Liver (tissue), 9 donors: ENCODE results near the gene RCAN3. TPM values are rescaled to one million over a fixed set of nuclear protein-coding genes. Genes with fewer than 3 reads are reported as not detected.

Source experiments
- DNase-seq: peaks from one replicate; pipeline ENCODE4 v3.0.0-alpha.2; 2017; ENCODE audit warnings: low spot score
- H3K27ac ChIP-seq, 2 donors: one replicate each; pipeline ENCODE4 v1.7.0; 2013; ENCODE audit warnings: inconsistent platforms in 2 of 2, low read length in 2 of 2, control low read depth in 1 of 2, low read depth in 1 of 2, mild to moderate bottlenecking in 1 of 2
- H3K27me3 ChIP-seq, 4 donors: one replicate each; pipeline versions ENCODE4 v1.6.1 to v1.7.0; 2013; ENCODE audit warnings: low read length in 3 of 4, inconsistent platforms in 1 of 4, mild to moderate bottlenecking in 1 of 4, moderate library complexity in 1 of 4; ENCODE audit not compliant: control insufficient read depth in 4 of 4, insufficient read depth in 4 of 4
- H3K36me3 ChIP-seq, 4 donors: one replicate each; pipeline versions ENCODE4 v1.6.1 to v1.7.0; 2013; ENCODE audit warnings: low read length in 3 of 4, mild to moderate bottlenecking in 3 of 4, low read depth in 1 of 4, moderate library complexity in 1 of 4; ENCODE audit not compliant: control insufficient read depth in 4 of 4, insufficient read depth in 3 of 4
- H3K4me1 ChIP-seq, 4 donors: one replicate each; pipeline versions ENCODE4 v1.6.1 to v1.7.0; 2013; ENCODE audit warnings: low read length in 3 of 4, mild to moderate bottlenecking in 3 of 4, moderate library complexity in 1 of 4; ENCODE audit not compliant: control insufficient read depth in 4 of 4, insufficient read depth in 4 of 4
- H3K4me3 ChIP-seq, 3 donors: one replicate each; pipeline versions ENCODE4 v1.6.1 to v1.7.0; 2013; ENCODE audit warnings: low read length in 3 of 3, control low read depth in 1 of 3, low read depth in 1 of 3, mild to moderate bottlenecking in 1 of 3
- H3K9ac ChIP-seq, 2 donors: one replicate each; pipeline ENCODE4 v1.7.0; 2013; ENCODE audit warnings: low read length in 2 of 2, mild to moderate bottlenecking in 2 of 2, moderate library complexity in 2 of 2, control low read depth in 1 of 2, low read depth in 1 of 2
- H3K9me3 ChIP-seq, 4 donors: one replicate each; pipeline versions ENCODE4 v1.6.1 to v1.7.0; 2013; ENCODE audit warnings: low read length in 3 of 4; ENCODE audit not compliant: control insufficient read depth in 4 of 4
- ATF3 ChIP-seq: IDR thresholded peaks from 2 replicates; pipeline ENCODE4 v1.6.1; 2016; ENCODE audit warnings: antibody characterized with exemption
- CTCF ChIP-seq: fragments of 150-350 bp; IDR thresholded peaks from 2 replicates; pipeline ENCODE4 v1.5.1; 2017; ENCODE audit warnings: improper control_type of control experiment, low read depth, low read length; ENCODE audit not compliant: missing input control
- EGR1 ChIP-seq, 2 donors: IDR thresholded peaks; 2 replicates each; pipeline ENCODE4 v1.6.1; 2016 to 2018; ENCODE audit warnings: antibody characterized with exemption in 2 of 2, low read depth in 2 of 2
- FOXA1 ChIP-seq: IDR thresholded peaks from 2 replicates; pipeline ENCODE4 v1.6.1; 2016; ENCODE audit warnings: antibody characterized with exemption
- FOXA2 ChIP-seq: IDR thresholded peaks from 2 replicates; pipeline ENCODE4 v1.6.1; 2016; ENCODE audit warnings: antibody characterized with exemption
- GABPA ChIP-seq, 2 donors: IDR thresholded peaks in 1 of 2; conservative IDR thresholded peaks in 1 of 2; 2 replicates each; pipeline ENCODE4 v1.6.1; 2016; ENCODE audit warnings: antibody characterized with exemption in 2 of 2, mild to moderate bottlenecking in 1 of 2, moderate library complexity in 1 of 2
- HNF4A ChIP-seq, 2 donors: conservative IDR thresholded peaks; 2 replicates each; pipeline ENCODE4 v1.6.1; 2016; ENCODE audit warnings: antibody characterized with exemption in 2 of 2, mild to moderate bottlenecking in 2 of 2
- HNF4G ChIP-seq: IDR thresholded peaks from 2 replicates; pipeline ENCODE4 v1.6.1; 2016; ENCODE audit warnings: antibody characterized with exemption
- JUND ChIP-seq, 2 donors: IDR thresholded peaks; 2 replicates each; pipeline ENCODE4 v1.6.1; 2016; ENCODE audit warnings: antibody characterized with exemption in 2 of 2
- MAX ChIP-seq: IDR thresholded peaks from 2 replicates; pipeline ENCODE4 v1.6.1; 2016; ENCODE audit warnings: antibody characterized with exemption
- NR2F2 ChIP-seq: IDR thresholded peaks from 2 replicates; pipeline ENCODE4 v1.6.1; 2016; ENCODE audit warnings: antibody characterized with exemption
- RAD21 ChIP-seq, 2 donors: IDR thresholded peaks; 2 replicates each; pipeline ENCODE4 v1.6.1; 2016; ENCODE audit warnings: antibody characterized with exemption in 2 of 2, mild to moderate bottlenecking in 2 of 2
- RXRA ChIP-seq, 2 donors: IDR thresholded peaks; 2 replicates each; pipeline ENCODE4 v1.6.1; 2017 to 2018; ENCODE audit warnings: antibody characterized with exemption in 2 of 2, mild to moderate bottlenecking in 1 of 2
- SP1 ChIP-seq: IDR thresholded peaks from 2 replicates; pipeline ENCODE4 v1.6.1; 2018; ENCODE audit warnings: antibody characterized with exemption, mild to moderate bottlenecking
- TAF1 ChIP-seq: conservative IDR thresholded peaks from 2 replicates; pipeline ENCODE4 v1.6.1; 2016; ENCODE audit warnings: antibody characterized with exemption, mild to moderate bottlenecking
- YY1 ChIP-seq: IDR thresholded peaks from 2 replicates; pipeline ENCODE4 v1.6.1; 2016; ENCODE audit warnings: antibody characterized with exemption, mild to moderate bottlenecking
- ZBTB33 ChIP-seq: IDR thresholded peaks from 2 replicates; pipeline ENCODE4 v1.6.1; 2016; ENCODE audit warnings: antibody characterized with exemption
- WGBS: extraction: QIAGEN DNeasy Blood & Tissue Kit; methylation state at CpG from one replicate; pipeline ENCODE4 v1.1.7; 2013; 5-methylcytosine and 5-hydroxymethylcytosine counted together
- polyA plus RNA-seq, 2 donors: library from polyadenylated mRNA; stranded (reverse) in 1 of 2; unstranded in 1 of 2; fragments of 200-250 nt in 1 of 2; fragments of >200 nt in 1 of 2; fragmentation: Nextera tagmentation in 1 of 2; extraction: Ambion mirVana in 1 of 2; gene quantifications; one replicate each; pipeline versions ENCODE4 v1.2.1 to v1.2.3, GENCODE V29; 2013 to 2015
- total RNA-seq, 2 donors: library from RNA; depleted of rRNA; stranded (reverse); fragments of >200 nt; gene quantifications; one replicate each; pipeline ENCODE4 v1.2.3, GENCODE V29; 2014
- TF ChIP-seq, protein P1 (sequence below): IDR thresholded peaks from 2 replicates; pipeline ENCODE4 v1.6.1; 2016; ENCODE audit warnings: antibody characterized with exemption, mild to moderate bottlenecking
- donor health status: healthy.
- donor health status: healthy.
- donor health status: healthy.
- donor health status: healthy.
- donor health status: healthy.

RCAN3 gene
- total and polyA plus RNA-seq, 4 donors, result 0.97 to 3.1 (median 1.2) TPM

- no peak for DNase-seq
- H3K9me3 ChIP-seq, result no peaks in the 10 kb centered on the region
- peaks cover 5 to 41% (median 32%) of the 10 kb centered on the region in 4 donors for H3K4me1 ChIP-seq
- peak overlapping the region in 1 of 2 donors; percentile 20 for H3K9ac ChIP-seq
- TF ChIP-seq JUND (IDR thresholded peaks at IDR 0.05), result no peak
- TF ChIP-seq FOXA2, result no peak
- no peaks in the 10 kb centered on the region for H3K27me3 ChIP-seq
- no peak overlapping the region for H3K4me3 ChIP-seq
- H3K36me3 ChIP-seq, result no peaks in the 10 kb centered on the region
- WGBS, result 74% methylated on average over 13 of the region's 13 CpGs
- H3K27ac ChIP-seq, result peak overlapping the region in 1 of 2 donors; percentile 7
These were observed 48.8 kb downstream of the RCAN3 start for GRCh38 chr1:24551290-24551959.

- Histone ChIP-seq H3K9me3 (no peaks in the 10 kb centered on the region), H3K4me1 (peaks cover 5 to 42% (median 32%) of the 10 kb centered on the region in 4 donors), H3K4me3 (no peak overlapping the region), H3K9ac (peak overlapping the region in 1 of 2 donors; percentile 20), H3K36me3 (no peaks in the 10 kb centered on the region), H3K27me3 (no peaks in the 10 kb centered on the region), H3K27ac (peak overlapping the region; percentile 32 to 38)
- TF ChIP-seq FOXA1 (peak; percentile 28), HNF4G (no peak), RXRA (IDR thresholded peaks at IDR 0.05) (peak; percentile 63 to 74), NR2F2 (no peak), GABPA (IDR thresholded peaks at IDR 0.05 in 1 of 2, conservative IDR thresholded peaks at IDR 0.05 in 1 of 2) (no peak), MAX (peak; percentile 35), SP1 (peak; percentile 65), JUND (IDR thresholded peaks at IDR 0.05) (peak; percentile 29 to 65), CTCF (no peak), ZBTB33 (peak; percentile 18), FOXA2 (peak; percentile 16), ATF3 (peak; percentile 39), RAD21 (IDR thresholded peaks at IDR 0.05) (peak in 1 of 2 donors; percentile 24), TAF1 (no peak), EGR1 (IDR thresholded peaks at IDR 0.05; ENCODE audit: low read depth in 2 of 2) (no peak), YY1 (peak; percentile 51), HNF4A (conservative IDR thresholded peaks at IDR 0.05) (peak; percentile 83 to 86)
- TF ChIP-seq, protein P1, sequence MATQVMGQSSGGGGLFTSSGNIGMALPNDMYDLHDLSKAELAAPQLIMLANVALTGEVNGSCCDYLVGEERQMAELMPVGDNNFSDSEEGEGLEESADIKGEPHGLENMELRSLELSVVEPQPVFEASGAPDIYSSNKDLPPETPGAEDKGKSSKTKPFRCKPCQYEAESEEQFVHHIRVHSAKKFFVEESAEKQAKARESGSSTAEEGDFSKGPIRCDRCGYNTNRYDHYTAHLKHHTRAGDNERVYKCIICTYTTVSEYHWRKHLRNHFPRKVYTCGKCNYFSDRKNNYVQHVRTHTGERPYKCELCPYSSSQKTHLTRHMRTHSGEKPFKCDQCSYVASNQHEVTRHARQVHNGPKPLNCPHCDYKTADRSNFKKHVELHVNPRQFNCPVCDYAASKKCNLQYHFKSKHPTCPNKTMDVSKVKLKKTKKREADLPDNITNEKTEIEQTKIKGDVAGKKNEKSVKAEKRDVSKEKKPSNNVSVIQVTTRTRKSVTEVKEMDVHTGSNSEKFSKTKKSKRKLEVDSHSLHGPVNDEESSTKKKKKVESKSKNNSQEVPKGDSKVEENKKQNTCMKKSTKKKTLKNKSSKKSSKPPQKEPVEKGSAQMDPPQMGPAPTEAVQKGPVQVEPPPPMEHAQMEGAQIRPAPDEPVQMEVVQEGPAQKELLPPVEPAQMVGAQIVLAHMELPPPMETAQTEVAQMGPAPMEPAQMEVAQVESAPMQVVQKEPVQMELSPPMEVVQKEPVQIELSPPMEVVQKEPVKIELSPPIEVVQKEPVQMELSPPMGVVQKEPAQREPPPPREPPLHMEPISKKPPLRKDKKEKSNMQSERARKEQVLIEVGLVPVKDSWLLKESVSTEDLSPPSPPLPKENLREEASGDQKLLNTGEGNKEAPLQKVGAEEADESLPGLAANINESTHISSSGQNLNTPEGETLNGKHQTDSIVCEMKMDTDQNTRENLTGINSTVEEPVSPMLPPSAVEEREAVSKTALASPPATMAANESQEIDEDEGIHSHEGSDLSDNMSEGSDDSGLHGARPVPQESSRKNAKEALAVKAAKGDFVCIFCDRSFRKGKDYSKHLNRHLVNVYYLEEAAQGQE, result no peak
- no peak for DNase-seq
- 55% methylated on average over 10 of the region's 10 CpGs for WGBS
These were observed 49.4 kb downstream of the RCAN3 start for GRCh38 chr1:24551960-24552571.
